Astrocyte of the spinal cord (primary cell): ENCODE data around the gene SERF2.

Experiments
- DNase-seq: peaks from one replicate; pipeline ENCODE4 v3.0.0; 2011; ENCODE audit warnings: low read depth, low spot score
- H3K4me3 ChIP-seq: 2 replicates; pipeline ENCODE4 v1.5.1; 2011; ENCODE audit warnings: low read depth, mild to moderate bottlenecking, low read length, moderate library complexity
- CTCF ChIP-seq: IDR thresholded peaks from 2 replicates; pipeline ENCODE4 v1.5.1; 2012; ENCODE audit warnings: low read depth, mild to moderate bottlenecking, low read length, inconsistent platforms
- in situ Hi-C: cut with HindIII; loops from 2 replicates; pipeline ENCODE4 v1.10.0; 2017; ENCODE audit warnings: low sequenced_read_pairs

SERF2 gene

GRCh38 chr15:43763819-43764446 is 28.2 kb upstream of the SERF2 start:
- in situ Hi-C loops, result no loop called here
- no peak overlapping the region for H3K4me3 ChIP-seq
- TF ChIP-seq CTCF, result no peak
- no peak for DNase-seq

DNA sequence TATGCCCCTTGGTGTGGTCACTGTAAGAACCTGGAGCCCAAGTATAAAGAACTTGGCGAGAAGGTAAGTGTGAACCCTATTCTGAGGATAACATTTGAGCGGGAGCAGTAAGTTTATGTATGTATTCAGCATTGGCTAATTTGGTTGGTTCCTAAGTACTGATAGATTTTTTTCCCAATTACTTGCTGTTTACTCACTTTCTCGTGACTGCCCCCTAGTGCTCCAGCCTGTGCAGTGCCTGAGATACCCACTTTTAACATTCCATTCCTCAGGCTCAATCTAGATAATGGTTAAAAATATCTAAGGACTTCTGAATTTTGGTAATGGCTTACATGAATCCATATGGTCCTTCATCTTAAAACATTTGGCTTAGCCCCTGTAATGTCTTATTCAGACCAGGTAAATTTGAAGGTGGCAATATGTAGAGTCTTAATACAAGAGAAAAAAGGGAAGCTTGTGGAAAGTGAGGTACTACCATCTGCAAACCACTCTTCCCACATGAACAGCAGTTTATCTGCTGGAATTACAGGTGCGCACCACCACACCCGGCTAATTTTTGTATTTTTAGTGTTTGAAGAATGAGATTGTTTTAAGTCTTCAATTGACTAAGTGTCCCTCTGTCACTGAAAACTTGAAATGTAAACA is 22.4 kb upstream of the SERF2 start:
- peak; percentile 58 for DNase-seq
- TF ChIP-seq CTCF, result peak; percentile 95
- in situ Hi-C loops, result no loop called here
- H3K4me3 ChIP-seq, result no peak overlapping the region

GRCh38 chr15:43771816-43772215 is 20.3 kb upstream of the SERF2 start:
- DNase-seq, result no peak
- in situ Hi-C loops, result no loop called here
- TF ChIP-seq CTCF, result no peak
- no peak overlapping the region for H3K4me3 ChIP-seq

- no peak overlapping the region for H3K4me3 ChIP-seq
- in situ Hi-C loops, result no loop called here
- no peak for TF ChIP-seq CTCF
- DNase-seq, result no peak
Measured at GRCh38 chr15:43772624-43773023, 19.5 kb upstream of the SERF2 start.

- H3K4me3 ChIP-seq, result no peak overlapping the region
- no peak for TF ChIP-seq CTCF
- no peak for DNase-seq
- in situ Hi-C loops, result no loop called here
Measured at GRCh38 chr15:43774062-43774461, 18.1 kb upstream of the SERF2 start.

- in situ Hi-C loops, result no loop called here
- peak; percentile 43 for DNase-seq
- no peak overlapping the region for H3K4me3 ChIP-seq
- TF ChIP-seq CTCF, result peak; percentile 41
Measured at GRCh38 chr15:43775411-43775965, 16.6 kb upstream of the SERF2 start.
